Stimulated activated memory B cell treated with anti-CD40 and anti-IgM and Interleukin-4, amounts not matched to agents 10 μg/mL and 1 μg/mL and 100 μg/mL, for 72 hours (primary cell): Measurements from ENCODE around the gene CBLIF.
"Not testable (repeated sequence)": the region's sequence is repeated elsewhere in the genome, so short reads cannot be mapped to it uniquely, and the experiment has no call there.

ENCODE experiments used
- ATAC-seq: fragments of 150-1000 bp; cut with Tn5 transposase; 2 replicates; pipeline ENCODE4 v1.10.0; 2021
- H3K27ac Mint-ChIP-seq: one replicate; pipeline ENCODE4 v1.8.0; 2022; ENCODE audit warnings: mild to moderate bottlenecking, mixed read lengths
- H3K27me3 Mint-ChIP-seq: one replicate; pipeline ENCODE4 v1.8.0; 2022; ENCODE audit warnings: mixed read lengths
- H3K36me3 Mint-ChIP-seq: one replicate; pipeline ENCODE4 v1.8.0; 2022; ENCODE audit warnings: mixed read lengths
- H3K4me1 Mint-ChIP-seq: one replicate; pipeline ENCODE4 v1.8.0; 2022; ENCODE audit warnings: mixed read lengths
- H3K4me3 Mint-ChIP-seq: one replicate; pipeline ENCODE4 v1.8.0; 2022; ENCODE audit warnings: mild to moderate bottlenecking, moderate library complexity, mixed read lengths
- H3K9me3 Mint-ChIP-seq: one replicate; pipeline ENCODE4 v1.8.0; 2022; ENCODE audit warnings: mixed read lengths

CBLIF gene

GRCh38 chr11:59845399-59845798, at the start of gene CBLIF:
Gene CBLIF (minus strand): TSS chr11:59845499. CDS start chr11:59845453, 46 bp downstream.
- peaks cover 16% of the 10 kb centered on the region for H3K27me3 Mint-ChIP-seq

GRCh38 chr11:59894616-59895015, 49.3 kb upstream of the CBLIF start:
- H3K4me1 Mint-ChIP-seq = no peaks in the 10 kb centered on the region
- H3K27me3 Mint-ChIP-seq = peaks cover 14% of the 10 kb centered on the region
- H3K27ac Mint-ChIP-seq = no peak overlapping the region
- H3K9me3 Mint-ChIP-seq = peaks cover 9% of the 10 kb centered on the region
- H3K36me3 Mint-ChIP-seq = no peaks in the 10 kb centered on the region
- ATAC-seq = no peak
- no peak overlapping the region for H3K4me3 Mint-ChIP-seq

More at GRCh38 chr11:59845399-59845798, at the start of gene CBLIF:
- Mint-ChIP-seq H3K4me1 (no peaks in the 10 kb centered on the region), H3K36me3 (no peaks in the 10 kb centered on the region), H3K4me3 (no peak within 1 kb of the TSS), H3K27ac (no peak within 1 kb of the TSS), H3K9me3 (no peaks in the 10 kb centered on the region)
- ATAC-seq = no peak

- peaks cover 30% of the 10 kb centered on the region for H3K9me3 Mint-ChIP-seq
- no peak overlapping the region for H3K4me3 Mint-ChIP-seq
- H3K4me1 Mint-ChIP-seq = no peaks in the 10 kb centered on the region
- no peak overlapping the region for H3K27ac Mint-ChIP-seq
- peaks cover 5% of the 10 kb centered on the region for H3K36me3 Mint-ChIP-seq
- peaks cover 26% of the 10 kb centered on the region for H3K27me3 Mint-ChIP-seq
- no peak for ATAC-seq
Measured at GRCh38 chr11:59891781-59892181, 46.5 kb upstream of the CBLIF start.

GRCh38 chr11:59887156-59887555, 41.9 kb upstream of the CBLIF start:
- H3K27ac Mint-ChIP-seq, ATAC-seq, H3K36me3 Mint-ChIP-seq, H3K4me1 Mint-ChIP-seq, H3K4me3 Mint-ChIP-seq: not testable (repeated sequence)
- H3K9me3 Mint-ChIP-seq = peaks cover 30% of the 10 kb centered on the region
- H3K27me3 Mint-ChIP-seq = peaks cover 12% of the 10 kb centered on the region

- Mint-ChIP-seq H3K27ac (no peak overlapping the region), H3K36me3 (peaks cover 1% of the 10 kb centered on the region), H3K4me1 (no peaks in the 10 kb centered on the region), H3K9me3 (peaks cover 11% of the 10 kb centered on the region), H3K4me3 (no peak overlapping the region), H3K27me3 (peaks cover 14% of the 10 kb centered on the region)
- no peak for ATAC-seq
Measured at GRCh38 chr11:59883597-59883996, 38.3 kb upstream of the CBLIF start.

GRCh38 chr11:59879567-59879966, 34.3 kb upstream of the CBLIF start:
- no peak for ATAC-seq
- H3K27me3 Mint-ChIP-seq = peaks cover 42% of the 10 kb centered on the region
- H3K36me3 Mint-ChIP-seq = no peaks in the 10 kb centered on the region
- H3K4me1 Mint-ChIP-seq = no peaks in the 10 kb centered on the region
- H3K27ac Mint-ChIP-seq = no peak overlapping the region
- no peak overlapping the region for H3K4me3 Mint-ChIP-seq
- no peaks in the 10 kb centered on the region for H3K9me3 Mint-ChIP-seq

GRCh38 chr11:59878575-59878974, 33.3 kb upstream of the CBLIF start, which contains the start of gene OOSP3:
Gene OOSP3 (plus strand): TSS chr11:59878782. CDS start chr11:59878809, 27 bp downstream.
- Mint-ChIP-seq H3K36me3 (no peaks in the 10 kb centered on the region), H3K4me3 (no peak within 1 kb of the TSS), H3K27ac (no peak within 1 kb of the TSS), H3K9me3 (no peaks in the 10 kb centered on the region), H3K27me3 (peaks cover 49% of the 10 kb centered on the region), H3K4me1 (no peaks in the 10 kb centered on the region)
- ATAC-seq = no peak

- no peak overlapping the region for H3K4me3 Mint-ChIP-seq
- no peaks in the 10 kb centered on the region for H3K9me3 Mint-ChIP-seq
- H3K4me1 Mint-ChIP-seq = no peaks in the 10 kb centered on the region
- H3K36me3 Mint-ChIP-seq = no peaks in the 10 kb centered on the region
- ATAC-seq = no peak
- no peak overlapping the region for H3K27ac Mint-ChIP-seq
- peaks cover 49% of the 10 kb centered on the region for H3K27me3 Mint-ChIP-seq
Measured at GRCh38 chr11:59877784-59878183, 32.5 kb upstream of the CBLIF start.

GRCh38 chr11:59877325-59877724, 32.0 kb upstream of the CBLIF start:
- Mint-ChIP-seq H3K4me3 (no peak overlapping the region), H3K4me1 (no peaks in the 10 kb centered on the region), H3K27ac (no peak overlapping the region), H3K36me3 (no peaks in the 10 kb centered on the region), H3K27me3 (peaks cover 49% of the 10 kb centered on the region), H3K9me3 (no peaks in the 10 kb centered on the region)
- ATAC-seq = no peak

- H3K4me1 Mint-ChIP-seq = no peaks in the 10 kb centered on the region
- H3K4me3 Mint-ChIP-seq = no peak overlapping the region
- peaks cover 44% of the 10 kb centered on the region for H3K27me3 Mint-ChIP-seq
- H3K9me3 Mint-ChIP-seq = peaks cover 6% of the 10 kb centered on the region
- ATAC-seq = no peak
- no peak overlapping the region for H3K27ac Mint-ChIP-seq
- no peaks in the 10 kb centered on the region for H3K36me3 Mint-ChIP-seq
Measured at GRCh38 chr11:59875856-59876519, 30.7 kb upstream of the CBLIF start.

GRCh38 chr11:59872076-59872475, 26.8 kb upstream of the CBLIF start:
- no peak overlapping the region for H3K4me3 Mint-ChIP-seq
- no peak for ATAC-seq
- H3K27me3 Mint-ChIP-seq = peaks cover 41% of the 10 kb centered on the region
- H3K27ac Mint-ChIP-seq = no peak overlapping the region
- no peaks in the 10 kb centered on the region for H3K4me1 Mint-ChIP-seq
- peaks cover 19% of the 10 kb centered on the region for H3K9me3 Mint-ChIP-seq
- H3K36me3 Mint-ChIP-seq = no peaks in the 10 kb centered on the region

- H3K27ac Mint-ChIP-seq = no peak overlapping the region
- H3K9me3 Mint-ChIP-seq = peaks cover 20% of the 10 kb centered on the region
- no peak for ATAC-seq
- no peaks in the 10 kb centered on the region for H3K4me1 Mint-ChIP-seq
- no peak overlapping the region for H3K4me3 Mint-ChIP-seq
- H3K36me3 Mint-ChIP-seq = no peaks in the 10 kb centered on the region
- H3K27me3 Mint-ChIP-seq = peaks cover 9% of the 10 kb centered on the region
Measured at GRCh38 chr11:59867946-59868345, 22.6 kb upstream of the CBLIF start.

GRCh38 chr11:59866836-59867235, 21.5 kb upstream of the CBLIF start:
- Mint-ChIP-seq H3K27me3 (peaks cover 17% of the 10 kb centered on the region), H3K27ac (no peak overlapping the region), H3K9me3 (peaks cover 20% of the 10 kb centered on the region), H3K4me3 (no peak overlapping the region), H3K4me1 (no peaks in the 10 kb centered on the region), H3K36me3 (no peaks in the 10 kb centered on the region)
- no peak for ATAC-seq

GRCh38 chr11:59866397-59866796, 21.1 kb upstream of the CBLIF start, which contains the start of gene TCN1:
Gene TCN1 (minus strand): TSS chr11:59866487. CDS start chr11:59866470, 17 bp downstream.
- Mint-ChIP-seq H3K27me3 (peaks cover 18% of the 10 kb centered on the region), H3K27ac (no peak within 1 kb of the TSS), H3K36me3 (no peaks in the 10 kb centered on the region), H3K4me3 (no peak within 1 kb of the TSS), H3K9me3 (peaks cover 16% of the 10 kb centered on the region), H3K4me1 (no peaks in the 10 kb centered on the region)
- ATAC-seq = no peak

- ATAC-seq = no peak
- Mint-ChIP-seq H3K4me1 (no peaks in the 10 kb centered on the region), H3K9me3 (peaks cover 6% of the 10 kb centered on the region), H3K27me3 (peaks cover 19% of the 10 kb centered on the region), H3K4me3 (no peak overlapping the region), H3K36me3 (no peaks in the 10 kb centered on the region), H3K27ac (no peak overlapping the region)
Measured at GRCh38 chr11:59865031-59865430, 19.7 kb upstream of the CBLIF start.

- Mint-ChIP-seq H3K27ac (no peak overlapping the region), H3K4me3 (no peak overlapping the region), H3K9me3 (peaks cover 4% of the 10 kb centered on the region), H3K4me1 (no peaks in the 10 kb centered on the region), H3K36me3 (no peaks in the 10 kb centered on the region), H3K27me3 (peaks cover 24% of the 10 kb centered on the region)
- ATAC-seq = no peak
Measured at GRCh38 chr11:59862252-59862651, 17.0 kb upstream of the CBLIF start.
